PC-3 (cell line): Measurements from ENCODE around the gene LCLAT1. TPM values are rescaled to one million over a fixed set of nuclear protein-coding genes. Genes with fewer than 3 reads are reported as not detected.

Source experiments
- ATAC-seq: fragments of 200-7000 bp; cut with Tn5 transposase; 2 replicates; pipeline ENCODE4 v1.9.1; 2020; ENCODE audit warnings: mild to moderate bottlenecking, moderate library complexity
- BruUV-seq: library from RNA; stranded (reverse); fragments of 400-500 nt; replicated peaks from 2 replicates; lab custom pipeline; 2021; lab: Mats Ljungman, UMichigan
- CTCF ChIA-PET: fragments of 300-600 bp; sonication (Branson Sonifier 250); formaldehyde crosslinking; loops from one replicate; lab custom pipeline; 2022; ENCODE audit warnings: antibody characterized with exemption; lab: Charles Lee
- POLR2A ChIA-PET: fragments of 300-600 bp; sonication (Branson Sonifier 250); formaldehyde crosslinking; loops from one replicate; lab custom pipeline; 2022; ENCODE audit warnings: antibody characterized with exemption; ENCODE audit not compliant: unreplicated experiment; lab: Charles Lee
- DNase-seq: peaks from one replicate; pipeline ENCODE4 v3.0.0-alpha.2; 2015
- H2AFZ ChIP-seq: fragments of 300-600 bp; sonication (generic); 2 replicates; pipeline ENCODE4 v1.6.0; 2016; ENCODE audit warnings: antibody characterized with exemption, low read length
- H3F3A ChIP-seq: fragments of 300-600 bp; sonication (generic); one replicate; pipeline ENCODE4 v1.6.0; 2017; ENCODE audit warnings: antibody characterized with exemption, low read length, control low read depth, mild to moderate bottlenecking; ENCODE audit not compliant: unreplicated experiment
- H3K27ac ChIP-seq: fragments of 300-600 bp; sonication (generic); 2 replicates; pipeline ENCODE4 v1.5.1; 2016; ENCODE audit warnings: mild to moderate bottlenecking, low read length
- H3K27me3 ChIP-seq: fragments of 300-600 bp; sonication (generic); 2 replicates; pipeline ENCODE4 v1.6.1; 2016; ENCODE audit warnings: low read length, mixed read lengths
- H3K36me3 ChIP-seq: fragments of 300-600 bp; sonication (generic); 2 replicates; pipeline ENCODE4 v1.6.1; 2016; ENCODE audit warnings: low read depth, mixed run types, low read length, mixed read lengths
- H3K4me1 ChIP-seq: fragments of 300-600 bp; sonication (generic); 2 replicates; pipeline ENCODE4 v1.5.1; 2016; ENCODE audit warnings: low read length; ENCODE audit not compliant: insufficient read depth
- H3K4me2 ChIP-seq: fragments of 300-600 bp; sonication (generic); 2 replicates; pipeline ENCODE4 v1.6.0; 2016; ENCODE audit warnings: low read length
- H3K4me3 ChIP-seq: fragments of 300-600 bp; sonication (generic); 2 replicates; pipeline ENCODE4 v1.5.1; 2016; ENCODE audit warnings: mild to moderate bottlenecking, low read length, mixed read lengths
- H3K79me2 ChIP-seq: fragments of 300-600 bp; sonication (generic); 2 replicates; pipeline ENCODE4 v1.6.1; 2017; ENCODE audit warnings: low read length, mixed read lengths
- H3K9ac ChIP-seq: fragments of 300-600 bp; sonication (generic); 2 replicates; pipeline ENCODE4 v1.6.0; 2016; ENCODE audit warnings: mild to moderate bottlenecking, low read length
- H3K9me2 ChIP-seq: fragments of 300-600 bp; sonication (generic); replicated peaks from 2 replicates; pipeline ENCODE4 v1.6.1; 2016; ENCODE audit warnings: mixed run types, low read length, mixed read lengths
- H3K9me3 ChIP-seq: fragments of 300-600 bp; sonication (generic); 2 replicates; pipeline ENCODE4 v1.6.1; 2016; ENCODE audit warnings: low read length, mixed read lengths
- H4K20me1 ChIP-seq: fragments of 300-600 bp; sonication (generic); 2 replicates; pipeline ENCODE4 v1.6.1; 2016; ENCODE audit warnings: low read length, mixed read lengths
- EZH2 ChIP-seq: fragments of 300-600 bp; sonication (generic); IDR thresholded peaks from one replicate; pipeline ENCODE4 v1.6.1; 2017; ENCODE audit warnings: antibody characterized with exemption, mild to moderate bottlenecking, low read length; ENCODE audit not compliant: unreplicated experiment
- EZH2phosphoT487 ChIP-seq: fragments of 300-600 bp; sonication (generic); IDR thresholded peaks from 2 replicates; pipeline ENCODE4 v1.6.1; 2018; ENCODE audit warnings: mild to moderate bottlenecking, antibody characterized with exemption, low read length, borderline replicate concordance
- intact Hi-C: fragments of 100-400 bp; cut with micrococcal nuclease; formaldehyde crosslinking; loops from 2 replicates; pipeline ENCODE4 v1.9.0; 2023
- total RNA-seq: library from RNA; depleted of rRNA; stranded (reverse); fragments of >200 nt; gene quantifications from 2 replicates; pipeline ENCODE4 v1.2.3, GENCODE V29; 2014
- TF ChIP-seq, protein P1 (sequence below): fragments of 300-600 bp; sonication (generic); conservative IDR thresholded peaks from 2 replicates; pipeline ENCODE4 v1.5.1; 2017; ENCODE audit warnings: antibody characterized with exemption, low read depth, mild to moderate bottlenecking, low read length

Gene LCLAT1
- total RNA-seq, 1 experiment from 2014 or later: 22.0 TPM

DNA sequence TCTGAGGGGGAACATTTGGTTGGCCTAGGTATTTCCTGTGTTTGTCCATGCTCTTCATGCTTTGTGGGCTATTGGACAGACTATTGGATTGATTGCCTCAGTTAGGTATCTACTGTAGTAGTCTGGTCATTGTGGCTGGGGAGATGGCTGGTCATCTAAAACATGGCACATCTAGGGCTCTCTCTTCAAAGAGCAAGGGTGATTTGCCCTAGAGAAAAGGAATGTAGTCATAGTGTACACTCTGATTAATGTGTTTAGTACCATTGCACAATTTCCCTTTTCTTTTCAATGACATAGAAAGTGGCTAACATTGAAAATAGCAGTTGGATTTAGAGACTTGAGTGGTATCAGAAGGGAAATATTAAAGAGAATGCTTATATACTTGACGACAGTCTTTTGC, 114.3 kb downstream of the LCLAT1 start:
- POLR2A ChIA-PET: no interaction called here
- TF ChIP-seq EZH2 (no peak), EZH2phosphoT487 (no peak)
- TF ChIP-seq, protein P1, sequence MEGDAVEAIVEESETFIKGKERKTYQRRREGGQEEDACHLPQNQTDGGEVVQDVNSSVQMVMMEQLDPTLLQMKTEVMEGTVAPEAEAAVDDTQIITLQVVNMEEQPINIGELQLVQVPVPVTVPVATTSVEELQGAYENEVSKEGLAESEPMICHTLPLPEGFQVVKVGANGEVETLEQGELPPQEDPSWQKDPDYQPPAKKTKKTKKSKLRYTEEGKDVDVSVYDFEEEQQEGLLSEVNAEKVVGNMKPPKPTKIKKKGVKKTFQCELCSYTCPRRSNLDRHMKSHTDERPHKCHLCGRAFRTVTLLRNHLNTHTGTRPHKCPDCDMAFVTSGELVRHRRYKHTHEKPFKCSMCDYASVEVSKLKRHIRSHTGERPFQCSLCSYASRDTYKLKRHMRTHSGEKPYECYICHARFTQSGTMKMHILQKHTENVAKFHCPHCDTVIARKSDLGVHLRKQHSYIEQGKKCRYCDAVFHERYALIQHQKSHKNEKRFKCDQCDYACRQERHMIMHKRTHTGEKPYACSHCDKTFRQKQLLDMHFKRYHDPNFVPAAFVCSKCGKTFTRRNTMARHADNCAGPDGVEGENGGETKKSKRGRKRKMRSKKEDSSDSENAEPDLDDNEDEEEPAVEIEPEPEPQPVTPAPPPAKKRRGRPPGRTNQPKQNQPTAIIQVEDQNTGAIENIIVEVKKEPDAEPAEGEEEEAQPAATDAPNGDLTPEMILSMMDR: no peak
- Histone ChIP-seq H4K20me1 (no peaks in the 10 kb centered on the region), H3K4me2 (no peak overlapping the region), H2AFZ (no peak overlapping the region), H3F3A (no peaks in the 10 kb centered on the region), H3K36me3 (peaks cover 10% of the 10 kb centered on the region; the same call in 1 of the 2 replicates), H3K27me3 (no peaks in the 10 kb centered on the region), H3K9me2 (no peaks in the 10 kb centered on the region), H3K27ac (no peak overlapping the region), H3K9ac (no peak overlapping the region), H3K79me2 (no peaks in the 10 kb centered on the region), H3K4me1 (no peaks in the 10 kb centered on the region), H3K9me3 (no peaks in the 10 kb centered on the region), H3K4me3 (no peak overlapping the region)
- CTCF ChIA-PET: no interaction called here
- DNase-seq (peak; percentile 41), ATAC-seq (no peak)
- no TSS peak for BruUV-seq
- intact Hi-C loops: no loop called here

- H4K20me1 ChIP-seq: no peaks in the 10 kb centered on the region
- ATAC-seq (no peak), DNase-seq (no peak)
- no peaks in the 10 kb centered on the region for H3K4me1 ChIP-seq
- TF ChIP-seq, protein P1: no peak
- TF ChIP-seq EZH2 (no peak), EZH2phosphoT487 (no peak)
- no peak overlapping the region for H3K4me2 ChIP-seq
- H3F3A ChIP-seq: no peaks in the 10 kb centered on the region
- peaks cover 20% of the 10 kb centered on the region for H3K36me3 ChIP-seq
- no peaks in the 10 kb centered on the region for H3K27me3 ChIP-seq
- no peak overlapping the region for H2AFZ ChIP-seq
- no peaks in the 10 kb centered on the region for H3K9me3 ChIP-seq
- no peak overlapping the region for H3K4me3 ChIP-seq
- no TSS peak for BruUV-seq
- H3K27ac ChIP-seq: no peak overlapping the region
- H3K9me2 ChIP-seq: no peaks in the 10 kb centered on the region
- intact Hi-C loops: no loop called here
- H3K9ac ChIP-seq: no peak overlapping the region
- CTCF ChIA-PET: no interaction called here
- H3K79me2 ChIP-seq: no peaks in the 10 kb centered on the region
- POLR2A ChIA-PET: no interaction called here
Measured at GRCh38 chr2:30565851-30566358, 118.9 kb downstream of the LCLAT1 start.

GRCh38 chr2:30566631-30567030, 119.6 kb downstream of the LCLAT1 start:
- DNase-seq: no peak
- ChIA-PET CTCF (no interaction called here), POLR2A (no interaction called here)
- TF ChIP-seq, protein P1: no peak
- TF ChIP-seq EZH2 (no peak), EZH2phosphoT487 (no peak)
- no peaks in the 10 kb centered on the region for H4K20me1 ChIP-seq
- H3K36me3 ChIP-seq: peaks cover 22% of the 10 kb centered on the region
- no peak overlapping the region for H3K4me2 ChIP-seq
- no peak for ATAC-seq
- BruUV-seq: no TSS peak
- H3K9me3 ChIP-seq: no peaks in the 10 kb centered on the region
- no peaks in the 10 kb centered on the region for H3K79me2 ChIP-seq
- H3K9me2 ChIP-seq: no peaks in the 10 kb centered on the region
- no peak overlapping the region for H3K4me3 ChIP-seq
- no peaks in the 10 kb centered on the region for H3K4me1 ChIP-seq
- no peaks in the 10 kb centered on the region for H3F3A ChIP-seq
- H3K9ac ChIP-seq: no peak overlapping the region
- no peak overlapping the region for H2AFZ ChIP-seq
- no peaks in the 10 kb centered on the region for H3K27me3 ChIP-seq
- intact Hi-C loops: no loop called here
- H3K27ac ChIP-seq: no peak overlapping the region
